ENCODE measurements around the gene VASH2.
"Not testable (repeated sequence)": the region's sequence is repeated elsewhere in the genome, so short reads cannot be mapped to it uniquely, and the experiment has no call there.

VASH2 gene

GRCh38 chr1:212959266-212960220 lies 9.2 kb downstream of the VASH2 start:
- H3K27me3 Mint-ChIP-seq (ENCODE audit: low read depth), result peaks cover 21% of the 10 kb centered on the region
- H3K9me3 Mint-ChIP-seq, result no peaks in the 10 kb centered on the region
- H3K36me3 Mint-ChIP-seq (ENCODE audit: low read depth), result no peaks in the 10 kb centered on the region
- H3K27ac Mint-ChIP-seq, result no peak overlapping the region
- no peaks in the 10 kb centered on the region for H3K4me1 Mint-ChIP-seq (ENCODE audit: low read depth)
- H3K4me3 Mint-ChIP-seq, result no peak overlapping the region

GRCh38 chr1:212960932-212961331 lies 10.6 kb downstream of the VASH2 start:
- peaks cover 15% of the 10 kb centered on the region for H3K27me3 Mint-ChIP-seq (ENCODE audit: low read depth)
- H3K36me3 Mint-ChIP-seq (ENCODE audit: low read depth), result no peaks in the 10 kb centered on the region
- H3K4me1 Mint-ChIP-seq (ENCODE audit: low read depth), result no peaks in the 10 kb centered on the region
- no peak overlapping the region for H3K4me3 Mint-ChIP-seq
- H3K27ac Mint-ChIP-seq, result no peak overlapping the region
- H3K9me3 Mint-ChIP-seq, result no peaks in the 10 kb centered on the region

- Mint-ChIP-seq H3K4me1 (ENCODE audit: low read depth) (no peaks in the 10 kb centered on the region), H3K9me3 (no peaks in the 10 kb centered on the region), H3K4me3 (no peak overlapping the region), H3K36me3 (ENCODE audit: low read depth) (no peaks in the 10 kb centered on the region), H3K27me3 (ENCODE audit: low read depth) (peaks cover 6% of the 10 kb centered on the region), H3K27ac (no peak overlapping the region)
These were observed 12.2 kb downstream of the VASH2 start for GRCh38 chr1:212962509-212962908.

GRCh38 chr1:212964102-212964501 lies 13.8 kb downstream of the VASH2 start:
- H3K4me3 Mint-ChIP-seq, result no peak overlapping the region
- H3K9me3 Mint-ChIP-seq, result no peaks in the 10 kb centered on the region
- peaks cover 12% of the 10 kb centered on the region for H3K27me3 Mint-ChIP-seq (ENCODE audit: low read depth)
- no peak overlapping the region for H3K27ac Mint-ChIP-seq
- no peaks in the 10 kb centered on the region for H3K4me1 Mint-ChIP-seq (ENCODE audit: low read depth)
- no peaks in the 10 kb centered on the region for H3K36me3 Mint-ChIP-seq (ENCODE audit: low read depth)

GRCh38 chr1:212964993-212965392 lies 14.7 kb downstream of the VASH2 start:
- H3K27ac Mint-ChIP-seq; H3K36me3 Mint-ChIP-seq (ENCODE audit: low read depth); H3K4me1 Mint-ChIP-seq (ENCODE audit: low read depth); H3K9me3 Mint-ChIP-seq; H3K4me3 Mint-ChIP-seq: not testable (repeated sequence)
- H3K27me3 Mint-ChIP-seq (ENCODE audit: low read depth), result peaks cover 13% of the 10 kb centered on the region

- Mint-ChIP-seq H3K27me3 (ENCODE audit: low read depth) (peaks cover 13% of the 10 kb centered on the region), H3K36me3 (ENCODE audit: low read depth) (no peaks in the 10 kb centered on the region), H3K9me3 (no peaks in the 10 kb centered on the region), H3K27ac (no peak overlapping the region), H3K4me3 (no peak overlapping the region), H3K4me1 (ENCODE audit: low read depth) (no peaks in the 10 kb centered on the region)
These were observed 16.3 kb downstream of the VASH2 start for GRCh38 chr1:212966616-212967015.

GRCh38 chr1:212967801-212968200 lies 17.5 kb downstream of the VASH2 start:
- no peak overlapping the region for H3K27ac Mint-ChIP-seq
- H3K4me3 Mint-ChIP-seq, result no peak overlapping the region
- no peaks in the 10 kb centered on the region for H3K36me3 Mint-ChIP-seq (ENCODE audit: low read depth)
- H3K27me3 Mint-ChIP-seq (ENCODE audit: low read depth), result peaks cover 13% of the 10 kb centered on the region
- no peaks in the 10 kb centered on the region for H3K4me1 Mint-ChIP-seq (ENCODE audit: low read depth)
- H3K9me3 Mint-ChIP-seq, result no peaks in the 10 kb centered on the region

- H3K4me1 Mint-ChIP-seq (ENCODE audit: low read depth), result no peaks in the 10 kb centered on the region
- H3K4me3 Mint-ChIP-seq, result no peak overlapping the region
- peaks cover 13% of the 10 kb centered on the region for H3K27me3 Mint-ChIP-seq (ENCODE audit: low read depth)
- H3K27ac Mint-ChIP-seq, result no peak overlapping the region
- H3K9me3 Mint-ChIP-seq, result no peaks in the 10 kb centered on the region
- H3K36me3 Mint-ChIP-seq (ENCODE audit: low read depth), result no peaks in the 10 kb centered on the region
These were observed 18.1 kb downstream of the VASH2 start for GRCh38 chr1:212968368-212968863.

GRCh38 chr1:212970085-212970484 lies 19.7 kb downstream of the VASH2 start:
- Mint-ChIP-seq H3K27me3 (ENCODE audit: low read depth) (peaks cover 13% of the 10 kb centered on the region), H3K27ac (no peak overlapping the region), H3K9me3 (no peaks in the 10 kb centered on the region), H3K4me3 (no peak overlapping the region), H3K4me1 (ENCODE audit: low read depth) (no peaks in the 10 kb centered on the region), H3K36me3 (ENCODE audit: low read depth) (no peaks in the 10 kb centered on the region)

GRCh38 chr1:212971312-212971711 lies 21.0 kb downstream of the VASH2 start:
- H3K27me3 Mint-ChIP-seq (ENCODE audit: low read depth), result peaks cover 10% of the 10 kb centered on the region
- no peak overlapping the region for H3K4me3 Mint-ChIP-seq
- no peak overlapping the region for H3K27ac Mint-ChIP-seq
- H3K4me1 Mint-ChIP-seq (ENCODE audit: low read depth), result no peaks in the 10 kb centered on the region
- no peaks in the 10 kb centered on the region for H3K36me3 Mint-ChIP-seq (ENCODE audit: low read depth)
- H3K9me3 Mint-ChIP-seq, result no peaks in the 10 kb centered on the region

GRCh38 chr1:212973426-212973825 lies 23.1 kb downstream of the VASH2 start:
- H3K9me3 Mint-ChIP-seq, result no peaks in the 10 kb centered on the region
- no peak overlapping the region for H3K27ac Mint-ChIP-seq
- no peak overlapping the region for H3K4me3 Mint-ChIP-seq
- peaks cover 3% of the 10 kb centered on the region for H3K27me3 Mint-ChIP-seq (ENCODE audit: low read depth)
- no peaks in the 10 kb centered on the region for H3K36me3 Mint-ChIP-seq (ENCODE audit: low read depth)
- H3K4me1 Mint-ChIP-seq (ENCODE audit: low read depth), result no peaks in the 10 kb centered on the region

GRCh38 chr1:212973899-212974298 lies 23.6 kb downstream of the VASH2 start:
- Mint-ChIP-seq H3K4me3 (no peak overlapping the region), H3K4me1 (ENCODE audit: low read depth) (no peaks in the 10 kb centered on the region), H3K9me3 (no peaks in the 10 kb centered on the region), H3K27ac (no peak overlapping the region), H3K36me3 (ENCODE audit: low read depth) (no peaks in the 10 kb centered on the region), H3K27me3 (ENCODE audit: low read depth) (peaks cover 3% of the 10 kb centered on the region)

- no peak overlapping the region for H3K27ac Mint-ChIP-seq
- H3K36me3 Mint-ChIP-seq (ENCODE audit: low read depth), result no peaks in the 10 kb centered on the region
- no peaks in the 10 kb centered on the region for H3K9me3 Mint-ChIP-seq
- H3K27me3 Mint-ChIP-seq (ENCODE audit: low read depth), result peaks cover 1% of the 10 kb centered on the region
- no peak overlapping the region for H3K4me3 Mint-ChIP-seq
- H3K4me1 Mint-ChIP-seq (ENCODE audit: low read depth), result no peaks in the 10 kb centered on the region
These were observed 24.4 kb downstream of the VASH2 start for GRCh38 chr1:212974711-212975110.

GRCh38 chr1:212975111-212975918 lies 25.0 kb downstream of the VASH2 start:
- Mint-ChIP-seq H3K36me3 (ENCODE audit: low read depth) (no peaks in the 10 kb centered on the region), H3K27ac (no peak overlapping the region), H3K4me3 (no peak overlapping the region), H3K27me3 (ENCODE audit: low read depth) (no peaks in the 10 kb centered on the region), H3K9me3 (no peaks in the 10 kb centered on the region), H3K4me1 (ENCODE audit: low read depth) (peaks cover 2% of the 10 kb centered on the region)

GRCh38 chr1:212976586-212976985 lies 26.2 kb downstream of the VASH2 start:
- Mint-ChIP-seq H3K4me1 (ENCODE audit: low read depth) (peaks cover 5% of the 10 kb centered on the region), H3K36me3 (ENCODE audit: low read depth) (no peaks in the 10 kb centered on the region), H3K27me3 (ENCODE audit: low read depth) (no peaks in the 10 kb centered on the region), H3K4me3 (no peak overlapping the region), H3K9me3 (no peaks in the 10 kb centered on the region), H3K27ac (no peak overlapping the region)

Measured in T-helper 1 cell treated with Interleukin-12 subunit alpha and Interleukin-12 subunit beta and Interleukin-4 antibody, amounts not matched to agents 30 μg/mL and 1 μg/mL, for 36 hours (primary cell).